ENCODE data around the gene WIPF1.

Gene WIPF1

GRCh38 chr2:174618179-174618578 is 20.6 kb upstream of the WIPF1 start:
- Histone ChIP-seq H3K4me3 (ENCODE audit: low read depth in 1 of 2, low read length in 2 of 2) (no peak overlapping the region), H3K27ac (ENCODE audit: low read length) (no peak overlapping the region), H3K27me3 (ENCODE audit: low read depth, low read length) (no peaks in the 10 kb centered on the region), H3K4me1 (ENCODE audit: control insufficient read depth in 1 of 2, insufficient read depth in 2 of 2, low read length in 2 of 2) (peaks cover 6 to 8% of the 10 kb centered on the region in 2 donors), H3K9me3 (ENCODE audit: control insufficient read depth in 1 of 2, low read length in 2 of 2) (no peaks in the 10 kb centered on the region), H3K36me3 (ENCODE audit: control insufficient read depth in 1 of 2, insufficient read depth in 2 of 2, low read length in 2 of 2) (peaks cover 0 to 7% of the 10 kb centered on the region in 2 donors)

GRCh38 chr2:174617718-174618117 is 20.1 kb upstream of the WIPF1 start:
- Histone ChIP-seq H3K36me3 (ENCODE audit: control insufficient read depth in 1 of 2, insufficient read depth in 2 of 2, low read length in 2 of 2) (peaks cover 0 to 7% of the 10 kb centered on the region in 2 donors), H3K4me1 (ENCODE audit: control insufficient read depth in 1 of 2, insufficient read depth in 2 of 2, low read length in 2 of 2) (peaks cover 6 to 8% of the 10 kb centered on the region in 2 donors), H3K4me3 (ENCODE audit: low read depth in 1 of 2, low read length in 2 of 2) (no peak overlapping the region), H3K9me3 (ENCODE audit: control insufficient read depth in 1 of 2, low read length in 2 of 2) (no peaks in the 10 kb centered on the region), H3K27ac (ENCODE audit: low read length) (no peak overlapping the region), H3K27me3 (ENCODE audit: low read depth, low read length) (no peaks in the 10 kb centered on the region)

- no peaks in the 10 kb centered on the region for H3K9me3 ChIP-seq (ENCODE audit: control insufficient read depth in 1 of 2, low read length in 2 of 2)
- H3K4me3 ChIP-seq (ENCODE audit: low read depth in 1 of 2, low read length in 2 of 2) = no peak overlapping the region
- H3K36me3 ChIP-seq (ENCODE audit: control insufficient read depth in 1 of 2, insufficient read depth in 2 of 2, low read length in 2 of 2) = peaks cover 0 to 7% of the 10 kb centered on the region in 2 donors
- peaks cover 6 to 8% of the 10 kb centered on the region in 2 donors for H3K4me1 ChIP-seq (ENCODE audit: control insufficient read depth in 1 of 2, insufficient read depth in 2 of 2, low read length in 2 of 2)
- no peak overlapping the region for H3K27ac ChIP-seq (ENCODE audit: low read length)
- H3K27me3 ChIP-seq (ENCODE audit: low read depth, low read length) = no peaks in the 10 kb centered on the region
These were observed 19.5 kb upstream of the WIPF1 start for GRCh38 chr2:174617120-174617519.

GRCh38 chr2:174615871-174616436 is 18.4 kb upstream of the WIPF1 start:
- H3K4me1 ChIP-seq (ENCODE audit: control insufficient read depth in 1 of 2, insufficient read depth in 2 of 2, low read length in 2 of 2) = peaks cover 6 to 8% of the 10 kb centered on the region in 2 donors

DNA sequence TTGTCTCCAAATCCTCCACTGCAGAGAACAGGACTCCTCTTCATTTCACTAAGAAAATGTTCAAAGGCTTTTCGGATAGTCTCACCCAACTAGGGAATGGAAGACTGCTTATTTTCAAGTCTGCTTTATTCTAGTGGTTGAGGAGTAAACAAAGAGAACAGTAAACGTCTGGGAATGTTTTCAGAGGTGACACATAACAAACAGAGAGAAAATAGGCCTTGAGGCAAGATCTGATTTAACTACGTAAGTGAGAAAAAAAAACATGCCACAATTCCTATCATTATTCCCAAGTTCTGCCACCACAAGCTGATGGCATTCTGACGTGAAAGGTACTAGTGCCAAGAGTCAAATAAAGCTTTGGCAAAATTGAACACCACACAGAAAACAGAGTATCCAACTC is 16.7 kb upstream of the WIPF1 start:
- Histone ChIP-seq H3K36me3 (ENCODE audit: control insufficient read depth in 1 of 2, insufficient read depth in 2 of 2, low read length in 2 of 2) (peaks cover 0 to 7% of the 10 kb centered on the region in 2 donors), H3K9me3 (ENCODE audit: control insufficient read depth in 1 of 2, low read length in 2 of 2) (no peaks in the 10 kb centered on the region), H3K4me1 (ENCODE audit: control insufficient read depth in 1 of 2, insufficient read depth in 2 of 2, low read length in 2 of 2) (peaks cover 6 to 8% of the 10 kb centered on the region in 2 donors), H3K4me3 (ENCODE audit: low read depth in 1 of 2, low read length in 2 of 2) (no peak overlapping the region), H3K27me3 (ENCODE audit: low read depth, low read length) (no peaks in the 10 kb centered on the region), H3K27ac (ENCODE audit: low read length) (no peak overlapping the region)

More at GRCh38 chr2:174615871-174616436, 18.4 kb upstream of the WIPF1 start:
- Histone ChIP-seq H3K27ac (ENCODE audit: low read length) (no peak overlapping the region), H3K27me3 (ENCODE audit: low read depth, low read length) (no peaks in the 10 kb centered on the region), H3K36me3 (ENCODE audit: control insufficient read depth in 1 of 2, insufficient read depth in 2 of 2, low read length in 2 of 2) (peaks cover 0 to 7% of the 10 kb centered on the region in 2 donors), H3K4me3 (ENCODE audit: low read depth in 1 of 2, low read length in 2 of 2) (no peak overlapping the region), H3K9me3 (ENCODE audit: control insufficient read depth in 1 of 2, low read length in 2 of 2) (no peaks in the 10 kb centered on the region)

DNA sequence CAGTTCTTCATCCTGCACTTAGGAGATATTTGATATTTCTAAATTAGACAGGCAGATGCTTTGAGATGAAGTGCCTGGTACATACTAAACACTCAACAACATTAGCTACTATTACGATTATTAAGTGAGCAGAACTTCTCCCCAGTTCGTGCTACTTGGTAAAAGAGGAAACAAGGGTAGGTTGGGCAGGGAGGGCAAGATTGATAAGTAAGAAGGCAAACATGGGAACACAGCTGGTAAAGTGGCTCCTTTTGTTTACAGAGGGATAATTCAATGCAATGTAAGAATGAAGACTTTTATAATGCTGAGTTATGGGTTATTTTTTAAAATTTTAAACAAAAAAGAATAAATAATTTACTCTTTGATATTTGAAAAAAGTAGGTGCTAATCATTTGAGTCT is 15.9 kb upstream of the WIPF1 start:
- H3K9me3 ChIP-seq (ENCODE audit: control insufficient read depth in 1 of 2, low read length in 2 of 2) = no peaks in the 10 kb centered on the region
- peaks cover 6 to 13% of the 10 kb centered on the region in 2 donors for H3K4me1 ChIP-seq (ENCODE audit: control insufficient read depth in 1 of 2, insufficient read depth in 2 of 2, low read length in 2 of 2)
- peaks cover 0 to 7% of the 10 kb centered on the region in 2 donors for H3K36me3 ChIP-seq (ENCODE audit: control insufficient read depth in 1 of 2, insufficient read depth in 2 of 2, low read length in 2 of 2)
- no peak overlapping the region for H3K4me3 ChIP-seq (ENCODE audit: low read depth in 1 of 2, low read length in 2 of 2)
- H3K27me3 ChIP-seq (ENCODE audit: low read depth, low read length) = no peaks in the 10 kb centered on the region
- no peak overlapping the region for H3K27ac ChIP-seq (ENCODE audit: low read length)

GRCh38 chr2:174612970-174613369 is 15.4 kb upstream of the WIPF1 start:
- Histone ChIP-seq H3K4me1 (ENCODE audit: control insufficient read depth in 1 of 2, insufficient read depth in 2 of 2, low read length in 2 of 2) (peaks cover 6 to 16% of the 10 kb centered on the region in 2 donors), H3K36me3 (ENCODE audit: control insufficient read depth in 1 of 2, insufficient read depth in 2 of 2, low read length in 2 of 2) (peaks cover 0 to 7% of the 10 kb centered on the region in 2 donors), H3K9me3 (ENCODE audit: control insufficient read depth in 1 of 2, low read length in 2 of 2) (no peaks in the 10 kb centered on the region), H3K4me3 (ENCODE audit: low read depth in 1 of 2, low read length in 2 of 2) (no peak overlapping the region), H3K27me3 (ENCODE audit: low read depth, low read length) (no peaks in the 10 kb centered on the region), H3K27ac (ENCODE audit: low read length) (no peak overlapping the region)

DNA sequence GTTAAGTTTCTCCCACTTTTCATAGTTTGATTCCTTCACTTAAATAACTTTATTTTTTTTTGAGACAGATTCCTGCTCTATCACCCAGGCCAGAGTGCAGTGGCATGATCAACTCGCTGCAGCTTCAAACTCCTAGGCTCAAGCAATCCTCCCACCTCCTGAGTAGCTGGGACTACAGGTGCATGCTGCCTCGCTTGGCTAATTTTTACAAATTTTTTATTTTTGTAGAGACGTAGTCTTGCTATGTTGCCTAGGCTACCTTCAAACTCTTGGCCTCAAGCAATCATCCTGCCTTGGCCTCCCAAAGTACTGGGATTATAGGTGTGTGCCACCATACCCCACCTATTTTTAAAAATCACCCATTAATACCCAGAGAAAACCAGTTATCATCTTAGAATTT is 14.2 kb upstream of the WIPF1 start:
- Histone ChIP-seq H3K4me1 (ENCODE audit: control insufficient read depth in 1 of 2, insufficient read depth in 2 of 2, low read length in 2 of 2) (peaks cover 7 to 21% of the 10 kb centered on the region in 2 donors), H3K4me3 (ENCODE audit: low read depth in 1 of 2, low read length in 2 of 2) (no peak overlapping the region), H3K36me3 (ENCODE audit: control insufficient read depth in 1 of 2, insufficient read depth in 2 of 2, low read length in 2 of 2) (peaks cover 0 to 7% of the 10 kb centered on the region in 2 donors), H3K27ac (ENCODE audit: low read length) (no peak overlapping the region), H3K27me3 (ENCODE audit: low read depth, low read length) (no peaks in the 10 kb centered on the region), H3K9me3 (ENCODE audit: control insufficient read depth in 1 of 2, low read length in 2 of 2) (no peaks in the 10 kb centered on the region)

GRCh38 chr2:174611006-174611405 is 13.4 kb upstream of the WIPF1 start:
- Histone ChIP-seq H3K9me3 (ENCODE audit: control insufficient read depth in 1 of 2, low read length in 2 of 2) (no peaks in the 10 kb centered on the region), H3K36me3 (ENCODE audit: control insufficient read depth in 1 of 2, insufficient read depth in 2 of 2, low read length in 2 of 2) (peaks cover 0 to 5% of the 10 kb centered on the region in 2 donors), H3K27me3 (ENCODE audit: low read depth, low read length) (no peaks in the 10 kb centered on the region), H3K4me1 (ENCODE audit: control insufficient read depth in 1 of 2, insufficient read depth in 2 of 2, low read length in 2 of 2) (peaks cover 8 to 28% of the 10 kb centered on the region in 2 donors), H3K27ac (ENCODE audit: low read length) (no peak overlapping the region), H3K4me3 (ENCODE audit: low read depth in 1 of 2, low read length in 2 of 2) (no peak overlapping the region)

DNA sequence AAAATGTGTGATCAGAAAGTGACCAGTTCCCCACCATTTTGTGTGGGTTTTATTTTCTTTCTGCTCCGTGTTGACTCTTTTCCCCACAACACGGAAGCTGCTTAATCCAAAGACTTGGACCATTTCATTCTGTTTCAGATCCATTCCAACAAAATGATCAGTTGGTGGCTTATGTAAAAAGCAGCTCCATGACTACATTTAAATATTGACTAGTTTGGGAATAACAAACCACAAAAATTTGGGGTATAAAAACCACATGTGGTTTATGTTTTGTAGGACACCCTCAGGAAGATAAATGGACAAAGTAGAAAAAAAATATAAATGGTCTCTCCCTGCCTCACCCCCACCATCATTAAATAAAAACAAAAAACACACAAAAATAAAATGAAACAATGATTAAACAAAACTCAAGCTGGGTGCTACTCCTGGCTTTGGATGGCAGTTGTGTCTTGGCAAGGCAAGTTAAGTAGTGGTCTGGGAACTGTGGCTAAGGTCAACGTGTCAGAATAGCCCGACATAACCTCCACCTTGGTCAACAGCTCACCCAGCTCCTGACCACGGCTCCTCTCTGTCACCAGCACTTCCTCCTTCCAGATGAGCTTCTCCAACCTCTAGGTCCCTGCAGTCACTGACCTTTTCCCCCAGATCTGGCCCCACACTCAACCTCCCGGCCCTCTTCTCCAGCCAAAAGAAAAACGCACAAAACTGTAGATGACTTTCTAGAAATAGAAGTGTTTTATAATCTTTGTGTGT is 12.8 kb upstream of the WIPF1 start:
- H3K27me3 ChIP-seq (ENCODE audit: low read depth, low read length) = no peaks in the 10 kb centered on the region
- peaks cover 0 to 8% of the 10 kb centered on the region in 2 donors for H3K36me3 ChIP-seq (ENCODE audit: control insufficient read depth in 1 of 2, insufficient read depth in 2 of 2, low read length in 2 of 2)
- H3K4me3 ChIP-seq (ENCODE audit: low read depth in 1 of 2, low read length in 2 of 2) = no peak overlapping the region
- H3K4me1 ChIP-seq (ENCODE audit: control insufficient read depth in 1 of 2, insufficient read depth in 2 of 2, low read length in 2 of 2) = peaks cover 5 to 26% of the 10 kb centered on the region in 2 donors
- H3K27ac ChIP-seq (ENCODE audit: low read length) = no peak overlapping the region
- no peaks in the 10 kb centered on the region for H3K9me3 ChIP-seq (ENCODE audit: control insufficient read depth in 1 of 2, low read length in 2 of 2)

GRCh38 chr2:174609261-174609660 is 11.7 kb upstream of the WIPF1 start:
- Histone ChIP-seq H3K4me1 (ENCODE audit: control insufficient read depth in 1 of 2, insufficient read depth in 2 of 2, low read length in 2 of 2) (peaks cover 5 to 25% of the 10 kb centered on the region in 2 donors), H3K27me3 (ENCODE audit: low read depth, low read length) (no peaks in the 10 kb centered on the region), H3K36me3 (ENCODE audit: control insufficient read depth in 1 of 2, insufficient read depth in 2 of 2, low read length in 2 of 2) (peaks cover 0 to 8% of the 10 kb centered on the region in 2 donors), H3K9me3 (ENCODE audit: control insufficient read depth in 1 of 2, low read length in 2 of 2) (no peaks in the 10 kb centered on the region), H3K4me3 (ENCODE audit: low read depth in 1 of 2, low read length in 2 of 2) (no peak overlapping the region), H3K27ac (ENCODE audit: low read length) (no peak overlapping the region)

Measured in muscle layer of duodenum (tissue), 2 donors.